HEK293 (cell line): ENCODE results near the gene DDAH1.

Experiments used
- CTCF ChIA-PET: fragments of 350-600 bp; formaldehyde crosslinking; extraction: SDS; loops from one replicate; lab custom pipeline; 2021; ENCODE audit warnings: antibody characterized with exemption; lab: Yijun Ruan, JAX
- POLR2A ChIA-PET: fragments of 300-600 bp; formaldehyde crosslinking; extraction: SDS; loops from one replicate; lab custom pipeline; 2020; ENCODE audit warnings: antibody characterized with exemption, inconsistent platforms; lab: Yijun Ruan, JAX
- H3K27ac ChIP-seq: fragments of 200-500 bp; sonication (Bioruptor generic); 2 replicates; pipeline ENCODE4 v1.5.1; 2014; ENCODE audit warnings: low read depth, low read length, control low read depth, inconsistent platforms; ENCODE audit errors: extremely low read depth
- H3K36me3 ChIP-seq, 2 experiments: fragments of 200-500 bp in 1 of 2; sonication (Bioruptor generic) in 1 of 2; 1 replicate in 1 of 2; 2 replicates in 1 of 2; pipeline ENCODE4 v1.5.1; 2014 to 2017; ENCODE audit warnings: inconsistent platforms in 2 of 2, low read length in 2 of 2; ENCODE audit not compliant: control insufficient read depth in 2 of 2, insufficient read depth in 1 of 2
- H3K4me1 ChIP-seq: fragments of 200-500 bp; sonication (Bioruptor generic); 2 replicates; pipeline ENCODE4 v1.5.1; 2014; ENCODE audit warnings: mild to moderate bottlenecking, low read length, inconsistent platforms; ENCODE audit not compliant: control insufficient read depth, insufficient read depth
- H3K4me3 ChIP-seq: 2 replicates; pipeline ENCODE4 v1.5.1; 2011; ENCODE audit warnings: low read depth, mild to moderate bottlenecking, control low read depth, low read length, moderate library complexity
- H3K9me3 ChIP-seq: fragments of 200-500 bp; sonication (Bioruptor generic); 2 replicates; pipeline ENCODE4 v1.5.1; 2014; ENCODE audit warnings: low read depth, low read length, inconsistent platforms; ENCODE audit not compliant: control insufficient read depth, insufficient read depth
- CTCF ChIP-seq: fragments of 450-650 bp; formaldehyde crosslinking; IDR thresholded peaks from 2 replicates; pipeline ENCODE4 v1.5.1; 2016; ENCODE audit warnings: missing biosample characterization, missing genetic modification characterization
- GFI1B ChIP-seq: fragments of 450-650 bp; formaldehyde crosslinking; IDR thresholded peaks from 2 replicates; pipeline ENCODE4 v1.5.1; 2016; ENCODE audit warnings: missing biosample characterization, missing genetic modification characterization
- IKZF3 ChIP-seq: fragments of 450-650 bp; IDR thresholded peaks from 2 replicates; pipeline ENCODE4 v1.5.0; 2018; ENCODE audit warnings: missing biosample characterization, mild to moderate bottlenecking, missing genetic modification characterization, moderate library complexity
- KLF7 ChIP-seq: fragments of 450-650 bp; formaldehyde crosslinking; IDR thresholded peaks from 2 replicates; pipeline ENCODE4 v1.5.1; 2016; ENCODE audit warnings: missing biosample characterization, missing genetic modification characterization, borderline replicate concordance
- OSR2 ChIP-seq: fragments of 450-650 bp; formaldehyde crosslinking; IDR thresholded peaks from 2 replicates; pipeline ENCODE4 v1.5.1; 2016; ENCODE audit warnings: missing biosample characterization, missing genetic modification characterization
- PATZ1 ChIP-seq: fragments of 450-650 bp; formaldehyde crosslinking; IDR thresholded peaks from 2 replicates; pipeline ENCODE4 v1.5.1; 2016; ENCODE audit warnings: missing biosample characterization, missing genetic modification characterization
- SCRT1 ChIP-seq: fragments of 450-650 bp; formaldehyde crosslinking; IDR thresholded peaks from 2 replicates; pipeline ENCODE4 v1.5.1; 2016; ENCODE audit warnings: missing biosample characterization, missing genetic modification characterization, borderline replicate concordance
- SCRT2 ChIP-seq: fragments of 450-650 bp; formaldehyde crosslinking; IDR thresholded peaks from 2 replicates; pipeline ENCODE4 v1.5.1; 2016; ENCODE audit warnings: missing biosample characterization, missing genetic modification characterization
- TCF7L2 ChIP-seq: IDR thresholded peaks from 2 replicates; pipeline ENCODE4 v1.6.1; 2011; ENCODE audit warnings: low read depth, mild to moderate bottlenecking, inconsistent platforms, low read length, moderate library complexity, borderline replicate concordance
- TSHZ1 ChIP-seq: fragments of 450-650 bp; formaldehyde crosslinking; IDR thresholded peaks from 2 replicates; pipeline ENCODE4 v1.5.1; 2016; ENCODE audit warnings: missing biosample characterization, missing genetic modification characterization, borderline replicate concordance
- ZNF184 ChIP-seq: fragments of 450-650 bp; IDR thresholded peaks from 2 replicates; pipeline ENCODE4 v1.5.1; 2018; ENCODE audit warnings: missing biosample characterization, mild to moderate bottlenecking, missing genetic modification characterization
- ZNF292 ChIP-seq: fragments of 450-650 bp; formaldehyde crosslinking; IDR thresholded peaks from 2 replicates; pipeline ENCODE4 v1.5.1; 2016; ENCODE audit warnings: low read depth, missing biosample characterization, missing genetic modification characterization, borderline replicate concordance
- ZNF558 ChIP-seq: fragments of 450-650 bp; formaldehyde crosslinking; IDR thresholded peaks from 2 replicates; pipeline ENCODE4 v1.5.1; 2016; ENCODE audit warnings: missing biosample characterization, missing genetic modification characterization
- ZNF571 ChIP-seq: fragments of 450-650 bp; formaldehyde crosslinking; IDR thresholded peaks from 2 replicates; pipeline ENCODE4 v1.5.0; 2017; ENCODE audit warnings: missing biosample characterization, missing genetic modification characterization
- ZNF624 ChIP-seq: fragments of 450-650 bp; formaldehyde crosslinking; IDR thresholded peaks from 2 replicates; pipeline ENCODE4 v1.5.1; 2017; ENCODE audit warnings: missing biosample characterization, missing genetic modification characterization
- ZNF654 ChIP-seq: fragments of 450-650 bp; formaldehyde crosslinking; IDR thresholded peaks from 2 replicates; pipeline ENCODE4 v1.5.1; 2016; ENCODE audit warnings: low read depth, missing biosample characterization, missing genetic modification characterization
- ZNF664 ChIP-seq: fragments of 450-650 bp; formaldehyde crosslinking; IDR thresholded peaks from 2 replicates; pipeline ENCODE4 v1.5.1; 2016; ENCODE audit warnings: missing biosample characterization, missing genetic modification characterization
- ZNF692 ChIP-seq: fragments of 450-650 bp; formaldehyde crosslinking; IDR thresholded peaks from 2 replicates; pipeline ENCODE4 v1.5.1; 2016; ENCODE audit warnings: missing biosample characterization, missing genetic modification characterization
- ZNF707 ChIP-seq: fragments of 450-650 bp; formaldehyde crosslinking; IDR thresholded peaks from 2 replicates; pipeline ENCODE4 v1.5.1; 2016; ENCODE audit warnings: missing biosample characterization, missing genetic modification characterization
- ZNF843 ChIP-seq: fragments of 450-650 bp; formaldehyde crosslinking; IDR thresholded peaks from 2 replicates; pipeline ENCODE4 v1.5.1; 2016; ENCODE audit warnings: missing biosample characterization, missing genetic modification characterization

Gene DDAH1

GRCh38 chr1:85496941-85497582 lies 32.1 kb upstream of the DDAH1 start:
- Histone ChIP-seq H3K36me3 (no peaks in the 10 kb centered on the region), H3K27ac (no peak overlapping the region), H3K4me1 (no peaks in the 10 kb centered on the region), H3K9me3 (no peaks in the 10 kb centered on the region)
- ChIA-PET CTCF (interaction anchor here (0.5 to 1.7 kb wide), 4 partner anchors 55 to 930 kb away, joined by 3 to 4 read pairs (median 3); no protein-coding TSS in a partner anchor), POLR2A (interaction anchor here (1.5 kb wide), 1 partner anchor 84 kb away, joined by 4 read pairs; the partner anchor contains the start of gene CCN1)
- TF ChIP-seq ZNF664 (tag by site-specific recombination) (no peak), ZNF571 (tag by site-specific recombination) (no peak), GFI1B (tag by site-specific recombination) (no peak), IKZF3 (tag by site-specific recombination) (no peak), ZNF692 (tag by site-specific recombination) (no peak), ZNF843 (tag by site-specific recombination) (no peak), ZNF184 (tag by site-specific recombination) (no peak), TCF7L2 (no peak), SCRT1 (tag by site-specific recombination) (no peak)
- TF ChIP-seq, all 188 proteins: peak for 0
- no peak overlapping the region for H3K4me3 ChIP-seq

- CTCF ChIA-PET: interaction anchor here (1.3 to 1.7 kb wide), 2 partner anchors 152 to 186 kb away, joined by 4 read pairs; no protein-coding TSS in a partner anchor
- no peaks in the 10 kb centered on the region for H3K36me3 ChIP-seq
- no peak overlapping the region for H3K4me3 ChIP-seq
- H3K4me1 ChIP-seq: no peaks in the 10 kb centered on the region
- no peak overlapping the region for H3K27ac ChIP-seq
- no peaks in the 10 kb centered on the region for H3K9me3 ChIP-seq
- POLR2A ChIA-PET: interaction anchor here (0.8 to 1.5 kb wide), 2 partner anchors 85 to 88 kb away, joined by 4 read pairs; partner anchors contain the start of gene CCN1
- TF ChIP-seq ZNF292 (tag by site-specific recombination) (no peak), ZNF707 (tag by site-specific recombination) (no peak), TSHZ1 (tag by site-specific recombination) (no peak), ZNF558 (no peak), TCF7L2 (no peak)
These were observed 30.6 kb upstream of the DDAH1 start for GRCh38 chr1:85495556-85495955.

- H3K36me3 ChIP-seq: no peaks in the 10 kb centered on the region
- H3K4me1 ChIP-seq: no peaks in the 10 kb centered on the region
- ChIA-PET CTCF (interaction anchor here (0.6 to 0.7 kb wide), 2 partner anchors 86 to 606 kb away, joined by 3 to 4 read pairs; partner anchors contain the start of gene CCN1), POLR2A (no interaction called here)
- H3K27ac ChIP-seq: no peak overlapping the region
- H3K4me3 ChIP-seq: no peak overlapping the region
- no peaks in the 10 kb centered on the region for H3K9me3 ChIP-seq
- TF ChIP-seq ZNF624 (tag by site-specific recombination) (no peak), OSR2 (tag by site-specific recombination) (no peak), SCRT2 (tag by site-specific recombination) (peak; percentile 52), CTCF (0 out of 2 replicates have a peak, but pooled peaks have one; percentile 37), KLF7 (tag by site-specific recombination) (no peak), PATZ1 (tag by site-specific recombination) (no peak), ZNF654 (tag by site-specific recombination) (0 out of 2 replicates have a peak, but pooled peaks have one; percentile 11)
These were observed 29.9 kb upstream of the DDAH1 start for GRCh38 chr1:85494904-85495266.
